Activated T-cell treated with anti-CD3 and anti-CD28 coated beads for 1 hour (primary cell): Measurements from ENCODE around the gene IZUMO4.

Experiments used
- DNase-seq: peaks from one replicate; pipeline ENCODE4 v3.0.0-alpha.2; 2020; ENCODE audit warnings: low read depth

IZUMO4 gene

DNA sequence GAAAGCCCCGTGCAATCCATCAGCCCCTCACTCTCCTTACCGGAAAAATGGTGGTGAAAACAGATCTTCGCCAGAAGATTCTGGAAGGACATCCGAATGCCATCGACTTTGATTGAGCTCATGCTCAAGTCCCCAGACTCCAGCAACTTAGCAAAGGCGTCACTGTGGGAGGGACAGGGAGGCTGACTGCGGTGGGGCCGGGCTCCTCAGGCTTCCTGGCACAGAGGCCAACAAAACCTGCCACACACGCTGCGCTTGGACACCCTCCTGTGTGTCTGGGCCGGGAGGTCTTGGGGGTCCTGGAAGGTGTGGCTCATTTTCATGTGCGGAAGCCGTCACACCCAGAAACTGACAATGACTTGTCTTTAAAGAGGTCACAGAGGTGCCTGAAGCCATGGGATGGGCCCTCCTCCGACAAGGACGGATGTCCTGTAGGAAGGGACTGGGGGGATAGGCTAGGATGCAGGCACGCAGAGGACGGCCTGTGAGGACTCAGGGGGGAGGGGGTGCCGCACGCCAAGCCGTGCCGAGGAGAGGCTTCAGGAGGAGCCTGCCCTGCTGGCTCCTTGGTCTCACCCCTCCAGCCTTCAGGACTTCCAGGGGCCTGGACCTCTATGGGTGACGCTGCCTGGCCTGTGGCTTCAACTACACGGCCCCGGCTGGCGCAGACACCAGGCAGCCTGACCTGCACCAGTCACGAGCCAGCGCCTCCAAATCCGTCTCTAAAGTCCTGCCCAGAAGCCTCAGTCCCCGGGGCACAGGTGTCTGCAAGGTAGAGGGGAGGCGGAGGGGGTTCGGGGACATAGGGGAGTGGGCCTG lies 12.5 kb downstream of the IZUMO4 start:
- DNase-seq, result no peak

DNA sequence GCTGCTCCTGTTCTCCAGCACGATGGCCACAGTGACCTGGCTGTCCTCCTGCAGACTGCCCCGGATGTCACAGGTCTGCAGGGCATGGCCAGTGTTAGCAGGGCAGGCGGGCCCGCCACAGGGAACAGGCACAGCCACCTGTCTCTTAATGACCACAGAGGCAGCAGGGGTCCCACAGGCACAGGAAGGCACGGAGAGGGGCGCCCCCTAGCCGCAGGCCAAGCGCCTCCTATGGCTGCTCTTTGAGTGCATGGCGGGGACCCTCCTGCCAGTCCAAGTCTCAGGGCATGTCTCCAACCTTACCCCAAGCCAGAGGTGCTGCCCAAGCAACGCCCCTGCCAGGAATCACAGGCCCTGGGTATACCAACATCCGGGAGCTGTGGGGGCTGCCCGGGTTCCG lies 14.1 kb downstream of the IZUMO4 start:
- no peak for DNase-seq

DNA sequence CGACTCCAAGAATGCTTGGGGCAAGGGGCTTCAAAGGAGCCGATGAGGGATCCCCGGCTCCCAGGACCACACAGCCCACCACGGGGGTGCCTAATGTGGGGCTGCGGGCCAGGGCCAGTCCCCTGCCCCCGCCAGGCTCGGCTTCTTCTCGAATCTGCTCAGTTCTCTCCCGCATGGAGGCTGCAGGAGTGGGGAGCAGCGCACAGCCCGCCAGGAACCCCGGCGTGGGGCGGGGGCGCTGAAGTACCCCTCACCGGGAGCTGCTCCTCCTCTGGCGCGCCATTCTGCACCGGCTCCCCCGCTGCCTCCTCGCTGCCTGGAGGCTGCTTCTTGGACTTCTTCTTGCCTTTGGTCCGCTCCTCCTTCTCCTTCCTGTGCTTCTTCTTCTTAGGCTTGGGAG lies 14.7 kb downstream of the IZUMO4 start:
- DNase-seq, result no peak

DNA sequence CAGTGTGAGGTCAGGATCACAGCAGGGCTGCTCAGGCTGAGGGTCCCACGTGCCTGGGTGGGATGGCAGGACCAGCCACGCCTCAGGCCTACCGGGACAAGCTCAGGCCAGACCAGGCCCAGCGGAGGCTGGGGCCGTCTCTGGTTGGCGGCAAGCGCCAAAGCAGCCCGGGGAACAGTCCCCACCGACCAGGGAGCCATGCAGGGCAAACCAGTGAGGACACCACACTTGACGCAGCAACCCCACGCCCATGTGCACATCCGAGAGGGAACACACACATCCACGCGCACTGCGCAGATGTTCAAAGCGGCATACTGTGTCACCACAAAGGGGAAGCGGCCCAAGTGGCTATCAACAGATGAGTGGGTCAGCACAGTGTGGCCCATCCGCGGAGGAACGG lies 15.2 kb downstream of the IZUMO4 start:
- no peak for DNase-seq

DNA sequence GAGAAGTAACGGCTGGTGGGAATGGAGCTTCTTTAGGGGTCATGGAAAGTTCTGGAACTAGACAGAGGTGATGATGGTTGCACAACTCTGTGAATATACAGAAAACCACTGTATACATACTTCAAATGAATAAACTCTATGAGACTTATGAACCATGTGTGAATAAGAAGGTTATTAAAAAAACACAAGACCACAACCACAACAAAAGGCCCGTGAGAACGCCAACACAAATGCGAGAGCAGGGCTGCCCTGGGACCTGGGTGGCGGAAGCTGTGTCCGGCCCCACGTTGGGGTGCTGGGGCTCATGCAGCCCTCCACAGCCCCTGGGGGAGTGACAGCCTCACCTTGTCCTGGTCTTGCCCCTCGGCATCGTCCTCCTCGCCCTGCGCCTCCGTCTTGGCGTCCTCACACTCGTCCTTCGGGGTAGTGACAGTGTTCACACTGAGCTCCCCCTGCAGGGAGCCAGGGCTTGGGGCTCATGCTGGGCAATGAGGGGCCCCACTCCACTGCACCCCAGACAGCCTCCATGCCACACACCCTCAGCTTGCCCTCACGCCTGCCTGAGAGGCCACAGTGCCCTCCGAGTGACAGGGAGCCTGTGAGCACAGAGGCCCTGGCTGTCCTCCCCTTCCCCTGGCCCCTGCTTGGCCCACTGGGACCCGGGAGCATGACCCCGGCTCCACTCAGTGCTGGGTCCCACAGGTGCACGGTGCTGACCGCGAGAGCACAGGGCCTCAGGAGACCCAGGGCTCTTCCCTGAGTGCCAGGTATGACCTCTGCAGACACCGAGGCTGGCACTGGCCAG lies 16.0 kb downstream of the IZUMO4 start:
- DNase-seq, result no peak

DNA sequence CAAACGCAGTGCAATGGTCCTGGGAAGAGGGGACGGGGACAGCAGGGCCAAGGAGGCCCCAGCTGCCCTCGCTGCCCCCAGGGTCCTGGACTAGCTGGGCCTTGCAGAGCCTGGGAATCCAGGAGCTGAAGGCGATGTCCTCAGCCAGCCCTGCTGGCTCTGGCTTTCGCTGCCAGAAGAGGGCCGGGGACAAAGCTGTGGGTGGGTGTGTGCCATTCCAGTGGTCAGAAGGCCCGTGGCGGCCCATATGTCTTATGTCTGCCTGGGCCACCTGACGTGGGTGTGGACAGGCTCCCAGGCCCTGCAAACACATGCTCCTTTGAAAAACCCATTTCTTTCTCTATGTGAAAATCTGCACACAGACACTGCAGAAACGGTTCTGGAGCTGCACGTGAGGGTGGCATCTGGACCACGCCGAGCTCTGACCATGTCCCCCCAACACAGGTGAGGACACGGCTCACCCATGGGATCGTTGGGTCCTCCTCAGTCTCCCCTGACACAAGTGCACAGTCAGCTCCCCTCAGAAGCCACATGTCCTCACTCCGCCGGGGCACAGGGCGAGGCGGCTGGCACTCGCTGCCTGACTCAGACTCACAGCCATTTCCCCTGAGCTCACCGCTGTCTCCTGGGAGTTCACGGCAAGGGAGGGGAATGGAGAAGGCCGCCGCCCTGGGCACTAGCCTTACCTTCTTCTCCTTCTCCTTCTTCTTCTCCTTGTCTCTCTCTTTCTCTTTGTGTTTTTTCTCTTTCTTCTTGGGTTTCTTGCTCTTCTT lies 16.9 kb downstream of the IZUMO4 start:
- no peak for DNase-seq

DNA sequence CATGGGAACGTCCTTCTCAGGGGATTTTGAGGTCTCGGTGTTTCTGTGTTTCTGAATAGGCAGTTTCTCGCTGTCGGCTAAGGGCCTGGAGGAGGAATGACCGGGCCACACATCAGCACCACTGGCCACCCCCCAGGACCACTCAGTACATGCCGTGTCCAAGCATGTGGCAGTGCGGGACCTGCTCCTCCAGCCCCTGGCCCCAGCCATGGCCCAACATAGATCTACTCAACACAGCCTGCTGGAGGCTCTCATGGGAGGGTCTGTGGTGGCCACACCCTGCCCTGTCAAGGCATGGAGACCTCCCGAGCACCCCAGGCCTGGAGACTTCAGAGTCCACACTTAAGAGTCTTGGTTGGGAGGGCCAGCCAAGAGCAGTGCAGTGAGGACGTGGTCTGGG lies 17.5 kb downstream of the IZUMO4 start:
- DNase-seq, result no peak

DNA sequence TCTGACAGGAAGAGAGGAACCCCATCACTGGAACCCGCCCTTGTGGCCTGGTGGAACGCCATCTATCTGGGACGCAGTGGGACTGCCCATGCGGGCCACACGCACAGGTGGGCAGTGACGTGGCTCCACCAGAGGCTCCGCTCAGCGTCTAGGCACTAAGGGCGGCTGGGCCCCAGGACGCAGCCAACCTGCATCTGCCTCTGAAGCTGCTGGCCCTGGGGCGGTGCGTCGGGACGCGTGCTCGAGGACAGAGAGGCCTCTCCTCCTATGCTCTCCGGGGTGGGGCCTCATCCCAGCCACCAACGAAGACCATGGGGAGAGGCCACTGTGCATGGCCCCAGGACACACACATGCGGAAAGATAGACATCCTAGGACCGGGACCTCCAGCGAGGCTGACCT lies 18.1 kb downstream of the IZUMO4 start:
- DNase-seq, result no peak

DNA sequence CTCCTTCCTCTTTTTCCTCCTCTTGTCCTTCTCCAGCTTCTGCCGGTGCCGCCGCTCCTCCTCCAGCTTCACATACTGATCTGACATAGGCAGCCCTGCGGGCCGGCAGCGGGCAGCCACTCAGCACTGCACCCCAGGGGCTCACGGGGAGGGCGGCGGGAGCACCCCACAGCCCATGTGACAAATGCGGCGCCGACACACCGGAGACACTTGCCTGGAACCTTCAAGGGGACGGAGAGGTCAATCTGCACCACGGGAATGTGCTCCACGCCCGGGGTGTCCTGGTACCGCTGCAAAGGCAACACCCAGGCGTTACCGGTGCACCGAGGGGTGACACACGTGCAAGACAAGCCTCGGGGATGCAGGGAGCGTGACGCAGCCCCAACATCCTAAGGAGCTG lies 18.6 kb downstream of the IZUMO4 start:
- DNase-seq, result no peak

DNA sequence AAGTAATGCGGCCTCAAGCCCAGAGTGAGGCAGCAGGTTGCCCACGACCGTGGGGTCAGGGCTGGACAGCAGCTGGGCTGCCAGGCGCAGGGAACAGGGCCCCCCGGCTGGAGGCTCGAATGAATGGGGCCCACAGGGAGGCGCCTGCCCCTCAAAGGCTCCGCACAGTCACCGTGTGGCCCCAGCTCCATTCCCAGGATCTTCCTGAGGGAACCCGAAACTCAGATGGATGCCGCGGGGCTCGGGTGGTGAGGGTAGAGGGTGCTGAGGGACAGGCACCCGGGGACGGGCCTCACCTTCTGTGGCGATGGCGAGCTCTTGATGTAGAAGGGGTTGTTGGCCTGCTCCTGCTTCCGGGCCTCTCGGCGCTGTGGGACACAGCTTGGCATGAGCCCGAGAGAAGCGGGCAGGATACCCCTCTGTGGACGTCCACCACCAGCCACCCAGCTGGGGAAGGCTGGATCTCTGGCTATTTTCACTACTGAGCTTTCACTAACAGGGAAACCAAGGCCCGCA lies 19.3 kb downstream of the IZUMO4 start:
- DNase-seq, result no peak

DNA sequence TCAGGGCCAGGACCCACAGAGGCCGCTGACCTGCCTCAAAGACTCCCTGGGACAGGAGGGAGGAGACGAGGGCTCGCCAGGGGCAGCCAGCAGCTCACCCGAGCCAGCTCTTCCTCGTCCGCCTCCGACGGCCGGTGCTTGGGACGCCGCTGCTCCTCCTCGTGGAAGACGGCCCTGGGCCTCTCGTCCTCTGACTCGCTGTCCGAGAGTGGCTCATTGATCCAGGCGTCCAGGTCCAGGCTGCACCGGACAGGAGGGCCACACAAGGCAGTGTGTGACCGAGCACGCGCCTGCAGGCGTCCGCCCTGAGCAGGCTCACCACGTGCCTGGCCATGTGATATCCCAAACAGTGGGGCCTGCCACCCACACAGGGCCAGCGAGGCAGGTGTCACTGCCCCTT lies 19.8 kb downstream of the IZUMO4 start:
- no peak for DNase-seq

DNA sequence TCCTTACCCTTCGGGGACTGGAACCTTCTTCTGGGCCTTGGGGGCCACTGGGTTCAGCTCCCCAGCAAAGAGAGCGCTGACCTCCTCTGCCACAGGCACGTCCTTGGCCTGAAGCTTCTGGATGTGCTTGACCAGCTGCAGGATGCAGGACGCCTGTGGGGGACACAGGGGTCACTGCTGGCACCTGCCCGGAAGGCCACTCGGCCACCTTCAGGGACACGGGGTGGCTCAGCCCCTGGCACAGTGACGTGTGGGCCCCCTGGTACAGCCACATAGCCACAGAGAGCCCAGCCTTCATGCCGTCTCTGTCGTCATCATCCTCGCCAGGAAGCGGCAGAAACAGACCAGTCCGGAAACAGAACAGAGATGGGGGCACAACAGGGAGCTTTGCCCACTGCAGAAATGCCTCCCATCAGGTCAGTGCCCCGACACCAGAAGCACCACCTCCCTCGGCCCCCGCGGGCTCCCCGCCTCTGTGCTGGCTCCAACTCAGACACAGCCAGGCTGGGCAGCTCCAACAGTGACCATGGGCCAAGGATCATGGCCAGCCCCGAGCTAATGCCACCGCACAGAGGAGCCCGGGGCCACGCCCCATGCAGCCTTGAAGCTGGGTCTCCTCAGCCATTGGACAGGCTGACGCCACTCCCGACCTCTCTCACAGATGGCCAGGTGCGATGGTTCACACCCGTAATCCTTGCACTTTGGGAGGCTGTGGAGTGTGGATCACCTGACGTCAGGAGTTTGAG lies 20.7 kb downstream of the IZUMO4 start:
- DNase-seq, result no peak

DNA sequence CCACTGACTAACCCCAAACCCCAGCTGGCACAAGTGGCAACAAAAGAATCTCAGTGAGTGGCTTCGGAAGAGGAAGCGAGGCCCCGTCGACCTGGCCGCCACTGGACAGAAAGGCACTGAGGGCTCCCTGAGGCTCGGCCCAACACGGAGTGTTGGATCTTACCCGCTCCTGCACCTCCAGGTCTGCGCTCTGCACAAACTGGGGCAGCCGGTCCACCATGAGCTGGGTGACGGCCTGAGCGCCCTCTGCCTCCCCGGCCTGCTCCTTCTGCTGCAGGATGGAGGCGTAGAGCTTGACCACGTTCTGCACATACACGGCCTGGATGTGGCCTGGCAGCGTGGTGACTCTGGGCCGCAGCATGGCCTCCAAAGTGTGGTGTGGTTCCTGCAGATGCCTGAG lies 21.7 kb downstream of the IZUMO4 start:
- no peak for DNase-seq

DNA sequence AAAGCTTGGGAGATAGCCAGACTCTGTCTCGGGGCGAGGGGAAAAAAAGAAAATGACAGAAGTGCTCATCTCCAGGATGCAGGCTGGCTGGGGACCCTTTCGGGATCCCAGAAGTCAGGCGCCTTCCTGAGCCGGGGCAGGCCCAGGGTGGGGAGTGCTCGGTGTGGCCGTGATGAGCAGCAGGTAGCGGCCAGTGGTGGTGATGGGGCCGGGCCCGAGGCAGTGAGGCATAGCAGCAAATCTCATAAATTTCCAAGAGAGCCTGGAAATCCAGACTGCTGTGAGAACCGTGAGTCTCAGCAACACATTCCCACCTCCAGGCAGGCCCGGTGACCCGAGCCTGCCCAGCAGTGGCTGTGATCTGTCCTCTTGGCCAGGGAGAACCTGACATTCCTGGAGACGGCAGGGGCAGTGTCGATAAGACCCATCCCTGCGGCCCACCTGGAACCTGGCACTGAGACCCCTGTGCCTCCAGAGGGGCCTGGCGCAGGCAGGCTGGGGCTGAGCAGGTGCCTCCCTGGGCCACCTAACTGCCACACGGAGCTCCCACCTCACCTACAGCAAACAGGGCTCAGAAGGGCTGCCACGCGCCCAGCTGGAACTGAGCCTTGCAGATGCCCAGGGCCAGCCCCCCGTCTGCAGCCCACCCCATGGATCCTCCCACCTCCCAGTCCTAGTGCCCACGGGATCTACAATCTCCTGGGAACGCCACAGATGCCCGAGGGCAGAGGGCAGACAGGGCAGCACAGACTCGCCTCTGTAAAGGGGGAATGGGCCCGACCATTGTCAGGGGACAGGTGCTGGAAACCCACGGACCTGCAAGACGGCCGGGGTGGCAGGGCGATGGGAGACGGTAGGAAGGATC lies 23.4 kb downstream of the IZUMO4 start:
- DNase-seq, result no peak

DNA sequence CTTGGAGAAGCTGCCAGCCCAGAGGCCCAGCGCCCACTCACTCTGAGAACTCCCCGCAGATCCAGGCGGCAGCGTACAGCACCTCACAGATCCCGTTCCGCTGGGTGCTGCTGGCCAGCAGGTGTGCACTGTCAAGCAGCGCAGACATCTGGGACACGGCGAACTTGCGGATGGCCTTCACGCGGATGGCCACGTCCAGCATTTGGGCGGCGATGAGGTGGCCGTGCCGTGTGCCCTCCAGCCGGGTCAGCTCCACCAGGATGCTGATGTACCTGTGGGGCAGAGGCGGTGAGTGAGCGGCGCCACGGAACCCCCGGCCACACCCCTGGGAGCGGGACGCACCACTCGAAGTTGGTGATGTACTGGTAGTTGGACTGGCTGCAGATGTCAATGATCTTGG lies 24.1 kb downstream of the IZUMO4 start:
- no peak for DNase-seq

DNA sequence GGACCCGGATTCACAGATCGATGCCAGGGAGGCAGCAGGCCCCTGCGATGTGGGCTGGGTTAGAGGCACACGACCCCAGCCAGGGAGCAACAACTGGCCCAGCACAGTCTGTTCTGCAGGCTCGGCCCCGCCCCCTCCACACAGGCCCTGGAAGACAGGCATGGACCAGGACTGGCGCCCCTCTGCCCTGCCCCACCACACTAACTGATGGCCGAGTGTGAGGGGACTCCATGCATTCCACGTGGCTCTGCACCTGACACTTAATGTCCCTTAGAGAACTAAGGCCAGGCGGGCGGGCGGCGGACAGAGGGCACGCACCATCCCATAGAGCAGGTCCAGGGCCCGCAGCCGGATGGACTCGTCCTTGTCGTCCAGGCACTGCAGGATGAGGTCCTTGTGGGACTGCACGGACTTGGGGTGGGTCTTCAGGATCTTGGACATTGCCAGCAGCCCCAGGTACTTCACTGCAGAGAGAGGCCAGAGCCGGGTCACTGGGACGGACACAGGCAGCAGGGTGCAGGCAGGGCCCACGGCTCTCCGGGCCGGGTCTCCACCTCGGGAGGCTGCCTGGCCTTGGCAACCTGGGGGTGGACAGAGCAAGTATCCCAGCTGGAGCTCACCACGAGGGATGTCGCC lies 24.8 kb downstream of the IZUMO4 start:
- DNase-seq, result no peak

DNA sequence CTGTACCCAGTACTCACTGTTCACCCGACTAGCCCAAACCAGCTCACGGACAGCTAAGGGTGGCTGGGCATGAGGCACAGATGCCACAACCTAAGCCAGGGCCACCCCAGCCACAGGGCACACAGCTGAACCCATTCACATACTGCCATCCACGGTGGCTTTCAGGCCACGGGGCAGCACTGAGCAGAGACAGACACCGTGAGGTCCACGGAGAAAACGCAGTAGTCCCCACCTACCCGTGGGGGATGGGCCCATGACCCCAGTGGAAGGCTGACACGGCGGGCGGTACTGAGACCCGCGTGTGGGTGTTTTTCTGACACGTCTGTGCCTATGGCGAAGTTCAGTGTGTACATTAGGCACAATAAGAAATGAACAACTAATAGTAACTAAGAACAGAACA lies 25.5 kb downstream of the IZUMO4 start:
- DNase-seq, result no peak

DNA sequence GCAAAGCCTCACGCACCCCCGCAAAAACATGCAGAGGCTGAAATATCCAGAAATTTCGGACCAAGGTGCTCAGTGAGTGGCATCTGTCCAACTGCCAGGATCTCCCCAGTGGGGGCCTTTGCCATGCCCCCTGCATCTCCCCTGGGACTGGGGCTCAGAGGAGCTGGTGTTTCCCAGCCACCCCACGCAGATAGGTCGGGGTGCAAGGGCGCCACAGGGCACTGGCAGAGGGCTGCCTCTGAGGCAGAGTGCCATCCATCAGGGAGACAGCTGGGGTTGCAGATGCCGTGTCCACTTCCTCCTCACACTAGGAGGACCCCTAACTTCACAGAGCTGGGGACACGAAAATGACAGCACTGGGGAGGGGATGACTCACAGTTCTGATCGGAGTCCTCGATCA lies 26.3 kb downstream of the IZUMO4 start:
- DNase-seq, result no peak

DNA sequence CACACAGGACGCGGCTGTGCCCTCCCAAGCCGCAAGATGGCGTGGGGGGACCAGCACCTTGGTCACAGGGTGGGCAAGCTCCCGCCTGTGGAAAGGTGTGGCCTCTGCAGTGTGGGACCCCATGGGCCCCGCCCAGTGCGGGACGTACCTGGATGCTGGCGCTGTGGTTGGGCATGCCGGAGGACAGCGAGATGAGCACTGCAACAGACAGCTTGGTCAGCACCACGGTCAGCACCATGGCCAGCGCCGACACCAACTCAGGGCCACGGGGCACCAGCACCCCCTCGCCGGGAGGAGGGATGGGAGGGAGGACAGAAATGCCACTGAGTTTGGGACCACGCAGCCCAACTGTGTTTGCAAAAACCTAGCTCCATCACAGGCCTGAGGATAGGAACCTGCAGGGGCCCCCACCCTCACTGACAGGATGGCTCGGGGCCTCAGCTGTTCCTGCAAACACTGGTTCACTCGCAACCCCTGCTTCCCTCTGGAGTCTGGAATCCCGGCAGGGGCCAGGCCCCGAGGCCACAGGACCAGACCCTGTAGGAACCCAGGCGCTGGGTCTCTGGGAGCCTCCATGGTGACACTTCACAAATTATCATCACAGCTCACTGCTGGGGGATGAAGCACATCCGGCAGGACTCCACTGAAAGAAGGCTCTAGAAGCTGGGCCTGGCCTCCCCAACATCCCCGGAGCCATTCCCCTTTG lies 27.1 kb downstream of the IZUMO4 start:
- no peak for DNase-seq
